Astrocyte of the cerebellum (primary cell): ENCODE results near the gene TRPV6.

Experiments used
- DNase-seq: peaks from one replicate; pipeline ENCODE4 v3.0.0-alpha.2; 2011; ENCODE audit warnings: low read depth
- H3K4me3 ChIP-seq: 2 replicates; pipeline ENCODE4 v1.5.1; 2011; ENCODE audit warnings: mild to moderate bottlenecking, low read depth, low read length, moderate library complexity
- CTCF ChIP-seq: IDR thresholded peaks from 2 replicates; pipeline ENCODE4 v1.5.1; 2012; ENCODE audit warnings: low read length, low read depth, moderate library complexity, mild to moderate bottlenecking; ENCODE audit errors: missing control alignments
- in situ Hi-C: cut with HindIII; loops from 2 replicates; pipeline ENCODE4 v1.10.0; 2017; ENCODE audit warnings: low sequenced_read_pairs

The TRPV6 gene

GRCh38 chr7:142917447-142917846 lies 31.9 kb upstream of the TRPV6 start:
- no peak overlapping the region for H3K4me3 ChIP-seq
- TF ChIP-seq CTCF: no peak
- in situ Hi-C loops: loop anchor here (5.0 kb wide), 1 partner anchor 65 kb away; no protein-coding TSS in a partner anchor
- DNase-seq: no peak

GRCh38 chr7:142916508-142916907 lies 31.0 kb upstream of the TRPV6 start:
- no peak overlapping the region for H3K4me3 ChIP-seq
- in situ Hi-C loops: loop anchor here (5.0 kb wide), 1 partner anchor 66 kb away; no protein-coding TSS in a partner anchor
- TF ChIP-seq CTCF: no peak
- no peak for DNase-seq

- no peak for DNase-seq
- H3K4me3 ChIP-seq: no peak overlapping the region
- in situ Hi-C loops: loop anchor here (5.0 kb wide), 1 partner anchor 67 kb away; no protein-coding TSS in a partner anchor
- no peak for TF ChIP-seq CTCF
These were observed 29.8 kb upstream of the TRPV6 start for GRCh38 chr7:142915315-142915714.

GRCh38 chr7:142914121-142914520 lies 28.6 kb upstream of the TRPV6 start:
- no peak overlapping the region for H3K4me3 ChIP-seq
- TF ChIP-seq CTCF: no peak
- DNase-seq: no peak
- in situ Hi-C loops: no loop called here

DNA sequence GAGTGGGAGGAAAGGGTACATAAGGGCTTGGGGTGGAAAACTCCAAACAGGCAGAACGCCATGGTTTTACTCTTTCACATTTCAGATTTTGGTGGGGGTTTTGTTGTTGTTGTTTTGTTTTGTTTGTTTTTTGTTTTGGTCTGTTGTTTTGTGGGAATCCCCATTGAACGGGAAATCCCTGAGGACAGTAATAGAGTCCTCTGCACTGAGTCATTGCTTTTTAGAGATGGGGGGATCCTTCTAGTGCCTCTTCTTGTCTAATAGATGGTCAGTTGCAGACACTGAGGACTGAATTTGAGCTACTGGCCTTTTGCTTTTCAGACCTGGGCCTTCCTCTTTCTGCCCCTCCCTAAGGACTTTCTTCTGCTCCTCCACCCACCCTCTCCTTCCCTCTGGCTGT lies 28.0 kb upstream of the TRPV6 start:
- DNase-seq: no peak
- in situ Hi-C loops: no loop called here
- H3K4me3 ChIP-seq: no peak overlapping the region
- TF ChIP-seq CTCF: no peak

- in situ Hi-C loops: no loop called here
- no peak overlapping the region for H3K4me3 ChIP-seq
- no peak for DNase-seq
- no peak for TF ChIP-seq CTCF
These were observed 27.5 kb upstream of the TRPV6 start for GRCh38 chr7:142913051-142913450.

DNA sequence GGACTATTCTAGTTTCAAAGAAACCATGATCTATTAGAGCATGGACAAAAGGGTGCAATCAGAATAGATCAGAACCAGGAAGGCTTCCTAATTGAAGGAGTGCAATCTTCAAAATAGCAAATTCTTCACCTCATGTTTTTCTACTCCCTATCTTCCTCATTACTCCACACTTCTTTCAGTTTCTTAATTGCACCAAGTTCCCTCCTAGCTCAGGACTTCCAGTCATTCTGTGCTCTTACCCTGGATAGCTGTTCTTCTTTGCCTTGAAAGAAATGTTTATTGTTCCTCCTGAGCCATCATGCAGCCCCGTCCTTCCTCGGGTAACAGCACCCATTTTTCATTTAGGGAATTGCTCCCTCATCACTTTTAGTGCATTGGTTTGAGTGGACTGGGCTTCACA lies 24.9 kb upstream of the TRPV6 start:
- no peak for TF ChIP-seq CTCF
- no peak for DNase-seq
- no peak overlapping the region for H3K4me3 ChIP-seq
- in situ Hi-C loops: no loop called here
